H1 (cell line): ENCODE measurements around the gene CSPG5.

ENCODE experiments used
- CREB1 ChIP-seq: IDR thresholded peaks from 2 replicates; pipeline ENCODE4 v1.6.1; 2012; ENCODE audit warnings: inconsistent platforms
- CTCF ChIP-seq, 3 experiments: IDR thresholded peaks; 1 replicate in 2 of 3; 2 replicates in 1 of 3; pipeline versions ENCODE4 v1.5.1 to v1.6.1; 2011; ENCODE audit warnings: low read length in 3 of 3, mild to moderate bottlenecking in 3 of 3, inconsistent platforms in 2 of 3, low read depth in 1 of 3, moderate library complexity in 1 of 3; ENCODE audit not compliant: insufficient read depth in 1 of 3; ENCODE audit errors: control extremely low read depth in 1 of 3
- EP300 ChIP-seq, 2 experiments: IDR thresholded peaks; 1 replicate in 1 of 2; 2 replicates in 1 of 2; pipeline ENCODE4 v1.6.1; 2011 to 2012; ENCODE audit warnings: low read depth in 2 of 2, low read length in 2 of 2, mild to moderate bottlenecking in 2 of 2, borderline replicate concordance in 1 of 2, inconsistent platforms in 1 of 2, moderate library complexity in 1 of 2
- EZH2 ChIP-seq: fragments of 200-600 bp; sonication (generic); IDR thresholded peaks from 2 replicates; pipeline ENCODE4 v1.7.1; 2012; ENCODE audit warnings: low read depth, mild to moderate bottlenecking, moderate library complexity, low read length, inconsistent platforms; ENCODE audit not compliant: severe bottlenecking
- MAFK ChIP-seq: IDR thresholded peaks from 2 replicates; pipeline ENCODE4 v1.6.1; 2012; ENCODE audit warnings: low read depth, mild to moderate bottlenecking, improper control_type of control experiment, low read length
- PHF8 ChIP-seq: fragments of 200-600 bp; sonication (generic); conservative IDR thresholded peaks from 2 replicates; pipeline ENCODE4 v1.7.1; 2012; ENCODE audit warnings: low read depth, mild to moderate bottlenecking, inconsistent platforms, low read length, moderate library complexity
- POLR2A ChIP-seq, 2 experiments: IDR thresholded peaks; 1 replicate in 1 of 2; 2 replicates in 1 of 2; pipeline ENCODE4 v1.6.1; 2011; ENCODE audit warnings: low read depth in 2 of 2, low read length in 2 of 2, mild to moderate bottlenecking in 2 of 2; ENCODE audit errors: control extremely low read depth in 1 of 2
- POLR2AphosphoS5 ChIP-seq: IDR thresholded peaks from 2 replicates; pipeline ENCODE4 v1.6.1; 2011; ENCODE audit warnings: low read depth, low read length
- RAD21 ChIP-seq, 2 experiments: IDR thresholded peaks in 1 of 2; conservative IDR thresholded peaks in 1 of 2; 2 replicates each; pipeline ENCODE4 v1.6.1; 2011; ENCODE audit warnings: low read depth in 2 of 2, low read length in 2 of 2, improper control_type of control experiment in 1 of 2, inconsistent platforms in 1 of 2, mild to moderate bottlenecking in 1 of 2, moderate library complexity in 1 of 2
- SIRT6 ChIP-seq: IDR thresholded peaks from one replicate; pipeline ENCODE4 v1.7.1; 2012; ENCODE audit warnings: low read length, inconsistent platforms
- SP1 ChIP-seq: IDR thresholded peaks from 2 replicates; pipeline ENCODE4 v1.6.1; 2011; ENCODE audit warnings: low read depth, low read length
- SUZ12 ChIP-seq: fragments of 200-600 bp; sonication (generic); IDR thresholded peaks from 2 replicates; pipeline ENCODE4 v1.6.1; 2012; ENCODE audit warnings: mild to moderate bottlenecking, inconsistent platforms, low read length, moderate library complexity, mixed read lengths
- TF ChIP-seq, protein P1 (sequence below): IDR thresholded peaks from 2 replicates; pipeline ENCODE4 v1.6.1; 2011; ENCODE audit warnings: low read depth, mild to moderate bottlenecking, low read length; ENCODE audit not compliant: insufficient read depth

DNA sequence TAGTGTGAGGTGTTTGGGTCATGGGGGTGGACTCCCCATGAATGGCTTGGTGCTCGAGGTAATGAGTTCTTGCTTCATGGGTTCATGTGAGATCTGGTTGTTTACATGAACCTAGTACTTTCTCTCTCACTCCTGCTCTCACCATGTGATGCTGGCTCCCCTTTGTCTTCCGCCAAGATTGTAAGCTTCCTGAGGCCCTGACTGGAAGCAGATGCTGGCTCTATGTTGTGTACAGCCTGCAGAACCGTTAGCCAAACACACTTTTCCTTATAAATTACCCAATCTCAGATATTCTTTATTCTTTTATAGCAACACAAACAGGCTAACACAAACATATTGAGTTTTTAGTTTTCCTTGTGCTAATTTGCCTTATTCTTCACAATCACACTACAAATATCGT is 3.2 kb upstream of the CSPG5 start:
- TF ChIP-seq EZH2 (no peak), EP300 (IDR thresholded peaks at IDR 0.05; ENCODE audit: borderline replicate concordance in 1 of 2, low read depth in 2 of 2, low read length in 2 of 2) (no peak), MAFK (no peak), POLR2A (IDR thresholded peaks at IDR 0.05; ENCODE audit: control extremely low read depth in 1 of 2, low read depth in 2 of 2, low read length in 2 of 2) (no peak), CREB1 (no peak), POLR2AphosphoS5 (0 out of 2 replicates have a peak, but pooled peaks have one; percentile 45), SIRT6 (no peak), CTCF (IDR thresholded peaks at IDR 0.05; ENCODE audit: control extremely low read depth in 1 of 3, insufficient read depth in 1 of 3, low read depth in 1 of 3, low read length in 3 of 3) (no peak), SP1 (no peak), RAD21 (IDR thresholded peaks at IDR 0.05 in 1 of 2, conservative IDR thresholded peaks at IDR 0.05 in 1 of 2; ENCODE audit: low read depth in 2 of 2, low read length in 2 of 2) (no peak), SUZ12 (no peak), PHF8 (no peak)
- TF ChIP-seq, protein P1, sequence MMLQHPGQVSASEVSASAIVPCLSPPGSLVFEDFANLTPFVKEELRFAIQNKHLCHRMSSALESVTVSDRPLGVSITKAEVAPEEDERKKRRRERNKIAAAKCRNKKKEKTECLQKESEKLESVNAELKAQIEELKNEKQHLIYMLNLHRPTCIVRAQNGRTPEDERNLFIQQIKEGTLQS, result no peak
